Caco-2 (cell line): ENCODE results near the gene SELENON. TPM values are rescaled to one million over a fixed set of nuclear protein-coding genes. Genes with fewer than 3 reads are reported as not detected.

Source experiments
- BruUV-seq: library from RNA; stranded (reverse); fragments of 400-500 nt; replicated peaks from 2 replicates; lab custom pipeline; 2021; lab: Mats Ljungman, UMichigan
- CTCF ChIA-PET: fragments of 300-600 bp; sonication (Branson Sonifier 250); formaldehyde crosslinking; loops from one replicate; lab custom pipeline; 2022; ENCODE audit warnings: antibody characterized with exemption; lab: Charles Lee
- POLR2A ChIA-PET: fragments of 300-600 bp; sonication (Branson Sonifier 250); formaldehyde crosslinking; loops from one replicate; lab custom pipeline; 2022; ENCODE audit warnings: antibody characterized with exemption; lab: Charles Lee
- DNase-seq, 2 experiments: peaks; one replicate each; pipeline versions ENCODE4 v3.0.0 to v3.0.0-alpha.2; 2020 to 2022
- H3K27me3 ChIP-seq: replicated peaks from 2 replicates; pipeline ENCODE4 v1.6.0; 2011; ENCODE audit warnings: low read length; ENCODE audit not compliant: control insufficient read depth, insufficient read depth
- H3K36me3 ChIP-seq: 2 replicates; pipeline ENCODE4 v1.5.1; 2011; ENCODE audit warnings: low read length; ENCODE audit not compliant: control insufficient read depth, insufficient read depth
- H3K4me1 ChIP-seq: fragments of 250-450 bp; sonication (Bioruptor Pico); 2 replicates; pipeline ENCODE4 v1.5.1; 2020; ENCODE audit warnings: mild to moderate bottlenecking
- H3K4me3 ChIP-seq: 2 replicates; pipeline ENCODE4 v1.5.1; 2011; ENCODE audit warnings: low read depth, mild to moderate bottlenecking, control low read depth, low read length
- H3K9me3 ChIP-seq: fragments of 250-450 bp; sonication (Bioruptor Pico); 2 replicates; pipeline ENCODE4 v1.5.1; 2020; ENCODE audit warnings: mild to moderate bottlenecking, moderate library complexity
- H3K27ac Mint-ChIP-seq: one replicate; pipeline ENCODE4 v1.8.0; 2022; ENCODE audit warnings: mixed read lengths; ENCODE audit not compliant: unreplicated experiment
- H3K27me3 Mint-ChIP-seq: one replicate; pipeline ENCODE4 v1.8.0; 2022; ENCODE audit warnings: mixed read lengths; ENCODE audit not compliant: insufficient read depth, unreplicated experiment
- H3K36me3 Mint-ChIP-seq: one replicate; pipeline ENCODE4 v1.8.0; 2022; ENCODE audit warnings: mild to moderate bottlenecking, mixed read lengths; ENCODE audit not compliant: insufficient read depth, unreplicated experiment
- H3K4me1 Mint-ChIP-seq: one replicate; pipeline ENCODE4 v1.8.0; 2022; ENCODE audit warnings: low read depth, mixed read lengths; ENCODE audit not compliant: unreplicated experiment
- H3K4me3 Mint-ChIP-seq: one replicate; pipeline ENCODE4 v1.8.0; 2022; ENCODE audit warnings: mild to moderate bottlenecking, moderate library complexity, mixed read lengths; ENCODE audit not compliant: unreplicated experiment
- H3K9me3 Mint-ChIP-seq: one replicate; pipeline ENCODE4 v1.8.0; 2022; ENCODE audit warnings: mixed read lengths; ENCODE audit not compliant: unreplicated experiment
- CTCF ChIP-seq, 2 experiments: fragments of 200-600 bp in 1 of 2; IDR thresholded peaks; 1 replicate in 1 of 2; 2 replicates in 1 of 2; pipeline versions ENCODE4 v1.5.1 to v1.8.0; 2011 to 2022; ENCODE audit warnings: antibody characterized with exemption in 1 of 2, control low read depth in 1 of 2, inconsistent platforms in 1 of 2, low read depth in 1 of 2, low read length in 1 of 2, mild to moderate bottlenecking in 1 of 2, moderate library complexity in 1 of 2; ENCODE audit not compliant: insufficient read depth in 1 of 2, severe bottlenecking in 1 of 2, unreplicated experiment in 1 of 2
- intact Hi-C: fragments of 100-400 bp; cut with micrococcal nuclease; formaldehyde crosslinking; loops from one replicate; pipeline ENCODE4 v1.10.0; 2022; ENCODE audit not compliant: unreplicated experiment
- total RNA-seq: library from RNA; stranded (reverse); gene quantifications from 2 replicates; pipeline ENCODE4 v1.2.3, GENCODE V29; 2022

SELENON gene
- total RNA-seq, 1 experiment from 2014 or later = 58.3 TPM

- Mint-ChIP-seq H3K27me3 (no peaks in the 10 kb centered on the region), H3K9me3 (no peaks in the 10 kb centered on the region), H3K36me3 (peaks cover 29% of the 10 kb centered on the region), H3K4me1 (peaks cover 26% of the 10 kb centered on the region), H3K4me3 (peak overlapping the region; percentile 77), H3K27ac (peak overlapping the region; percentile 97)
- Histone ChIP-seq H3K9me3 (no peaks in the 10 kb centered on the region), H3K4me1 (peaks cover 15% of the 10 kb centered on the region), H3K27me3 (no peaks in the 10 kb centered on the region), H3K4me3 (peak overlapping the region; percentile 66), H3K36me3 (no peaks in the 10 kb centered on the region)
- intact Hi-C loops = loop anchor here (2.0 kb wide), 1 partner anchor 70 kb away; no protein-coding TSS in a partner anchor
- TF ChIP-seq CTCF (IDR thresholded peaks at IDR 0.05; ENCODE audit: insufficient read depth in 1 of 2, low read depth in 1 of 2, low read length in 1 of 2, severe bottlenecking in 1 of 2, unreplicated experiment in 1 of 2) = no peak
- CTCF ChIA-PET = interaction anchor here (0.6 to 1.0 kb wide), 3 partner anchors 8 to 210 kb away, joined by 3 to 4 read pairs (median 3); no protein-coding TSS in a partner anchor
- no peak for DNase-seq
- POLR2A ChIA-PET = no interaction called here
- BruUV-seq = no TSS peak
These were observed 18.6 kb downstream of the SELENON start for GRCh38 chr1:25818569-25818968.

GRCh38 chr1:25819491-25820246 is 19.7 kb downstream of the SELENON start, which contains the start of gene MTFR1L:
TSS of gene MTFR1L (plus strand) at chr1:25819954. CDS start at chr1:25823105, 3,151 bp downstream.
- no peak for TF ChIP-seq CTCF (IDR thresholded peaks at IDR 0.05; ENCODE audit: insufficient read depth in 1 of 2, low read depth in 1 of 2, low read length in 1 of 2, severe bottlenecking in 1 of 2, unreplicated experiment in 1 of 2)
- BruUV-seq = no TSS peak
- ChIA-PET CTCF (interaction anchor here (0.6 to 1.4 kb wide), 8 partner anchors 9 to 414 kb away, joined by 3 to 7 read pairs (median 4); partner anchors contain the start of genes CEP85, PAFAH2 and PAQR7), POLR2A (interaction anchor here (0.8 to 1.6 kb wide), 4 partner anchors 18 to 211 kb away, joined by 3 to 10 read pairs (median 5); partner anchors contain the start of gene PAFAH2)
- Histone ChIP-seq H3K4me3 (peak within 1 kb of the TSS; percentile 66), H3K4me1 (peaks cover 15% of the 10 kb centered on the region), H3K9me3 (no peaks in the 10 kb centered on the region), H3K36me3 (no peaks in the 10 kb centered on the region), H3K27me3 (no peaks in the 10 kb centered on the region)
- Mint-ChIP-seq H3K4me3 (peak within 1 kb of the TSS; percentile 77), H3K4me1 (peaks cover 26% of the 10 kb centered on the region), H3K27ac (peak within 1 kb of the TSS; percentile 97), H3K27me3 (no peaks in the 10 kb centered on the region), H3K9me3 (no peaks in the 10 kb centered on the region), H3K36me3 (peaks cover 29% of the 10 kb centered on the region)
- peak; percentile 89 to 91 for DNase-seq
- intact Hi-C loops = loop anchor here (2.0 to 5.0 kb wide), 2 partner anchors 69 to 178 kb away; partner anchors contain the start of gene PAFAH2
